HG02943 (cell line): ENCODE data around the gene CALHM5.
"Not testable (repeated sequence)": the region's sequence is repeated elsewhere in the genome, so short reads cannot be mapped to it uniquely, and the experiment has no call there.

Experiments used
- ATAC-seq: cut with Tn5 transposase; IDR thresholded peaks from one replicate; pipeline ENCODE4 v1.9.1; 2021; ENCODE audit warnings: mild to moderate bottlenecking, low read depth, moderate library complexity; ENCODE audit not compliant: unreplicated experiment

CALHM5 gene

GRCh38 chr6:116511424-116512110 lies at the start of gene CALHM5:
CALHM5 (plus strand) TSS chr6:116511639; CDS start chr6:116511697, 58 bp downstream.
- ATAC-seq, result no peak

- ATAC-seq, result peak; percentile 85
Measured at GRCh38 chr6:116461932-116462885, 49.2 kb upstream of the CALHM5 start.

GRCh38 chr6:116463301-116463700 lies 48.1 kb upstream of the CALHM5 start:
- no peak for ATAC-seq

GRCh38 chr6:116465246-116465645 lies 46.2 kb upstream of the CALHM5 start:
- ATAC-seq, result no peak

GRCh38 chr6:116467096-116467495 lies 44.3 kb upstream of the CALHM5 start:
- ATAC-seq, result no peak

GRCh38 chr6:116467514-116467913 lies 43.9 kb upstream of the CALHM5 start:
- ATAC-seq, result no peak

GRCh38 chr6:116468293-116468692 lies 43.1 kb upstream of the CALHM5 start:
- no peak for ATAC-seq

GRCh38 chr6:116471531-116471930 lies 39.9 kb upstream of the CALHM5 start:
- no peak for ATAC-seq

GRCh38 chr6:116472706-116473105 lies 38.7 kb upstream of the CALHM5 start:
- ATAC-seq, result no peak

GRCh38 chr6:116475141-116475540 lies 36.3 kb upstream of the CALHM5 start:
- no peak for ATAC-seq

- ATAC-seq, result peak; percentile 100
Measured at GRCh38 chr6:116476002-116476678, 35.3 kb upstream of the CALHM5 start.

- ATAC-seq, result no peak
Measured at GRCh38 chr6:116482780-116483179, 28.7 kb upstream of the CALHM5 start.

- ATAC-seq, result no peak
Measured at GRCh38 chr6:116483616-116484015, 27.8 kb upstream of the CALHM5 start.

GRCh38 chr6:116485559-116486184 lies 25.8 kb upstream of the CALHM5 start:
- ATAC-seq, result no peak

GRCh38 chr6:116491610-116492330 lies 19.7 kb upstream of the CALHM5 start:
- ATAC-seq, result no peak

GRCh38 chr6:116492331-116493067 lies 18.9 kb upstream of the CALHM5 start:
- no peak for ATAC-seq

GRCh38 chr6:116495161-116495560 lies 16.3 kb upstream of the CALHM5 start:
- not testable (repeated sequence) for ATAC-seq

GRCh38 chr6:116497113-116497676 lies 14.2 kb upstream of the CALHM5 start:
- ATAC-seq, result no peak

GRCh38 chr6:116500969-116501433 lies 10.4 kb upstream of the CALHM5 start:
- no peak for ATAC-seq
